Measurements from ENCODE around the gene FRMPD1.

The FRMPD1 gene

DNA sequence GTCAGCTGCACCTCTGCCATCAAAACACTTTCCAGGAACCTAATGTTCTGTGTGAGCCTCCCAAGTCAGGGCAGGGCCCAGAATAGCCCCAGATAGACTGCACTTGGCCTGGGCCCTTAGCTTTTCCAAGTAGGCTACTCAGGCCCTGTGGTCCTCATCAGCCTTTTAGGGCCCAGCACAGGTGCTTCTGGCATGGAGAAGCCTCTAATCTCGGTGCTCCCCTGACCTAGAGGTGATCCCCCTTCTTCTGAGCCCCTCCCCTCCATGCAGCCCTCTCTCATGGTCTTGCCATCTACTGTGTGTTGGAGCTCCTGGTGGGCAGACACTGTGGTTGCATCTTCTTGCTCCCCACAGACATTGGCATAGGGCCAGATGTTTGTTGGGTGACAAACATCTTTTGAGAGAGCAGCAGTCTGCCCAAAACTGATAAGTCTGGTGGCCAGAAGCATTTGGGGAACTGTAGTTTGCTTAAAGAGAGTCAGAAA, 28.1 kb downstream of the FRMPD1 start:
- DNase-seq (ENCODE audit: low spot score) = no peak

DNA sequence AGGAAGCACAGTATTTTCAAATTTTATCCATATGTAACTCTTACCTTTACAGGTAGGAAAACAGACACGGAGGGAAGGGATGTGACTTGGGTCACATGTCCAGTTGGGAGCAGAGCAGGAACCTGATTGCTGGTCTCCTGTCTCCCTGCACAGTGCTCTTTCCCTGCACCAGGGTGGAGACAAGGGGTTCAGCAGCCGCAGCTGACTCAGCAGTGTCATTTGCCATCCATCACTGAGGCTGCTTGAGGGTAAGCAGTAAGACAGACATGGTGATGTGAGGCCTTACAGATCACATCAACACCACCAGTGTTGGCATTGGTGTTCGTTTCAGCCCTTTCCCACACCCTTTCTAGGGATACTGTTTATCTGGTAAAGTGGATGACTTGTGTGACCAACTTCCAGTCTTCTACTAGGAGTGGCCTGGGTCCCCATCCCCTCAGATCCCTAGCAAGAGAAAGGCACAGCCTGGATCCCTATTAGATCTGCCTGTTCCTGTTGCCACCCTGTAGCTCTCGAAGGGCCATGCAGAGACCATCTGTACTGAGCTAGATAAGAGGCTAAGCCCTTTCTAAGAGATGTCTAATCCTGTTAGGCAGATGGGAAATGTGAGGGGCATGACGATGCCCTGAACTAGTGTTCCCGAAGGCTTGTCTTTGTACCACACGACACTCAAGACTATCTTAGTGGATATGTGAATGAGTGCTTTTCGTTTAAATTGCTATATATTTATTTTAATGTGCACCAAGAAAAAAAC, 29.1 kb downstream of the FRMPD1 start:
- no peak for DNase-seq (ENCODE audit: low spot score)

DNA sequence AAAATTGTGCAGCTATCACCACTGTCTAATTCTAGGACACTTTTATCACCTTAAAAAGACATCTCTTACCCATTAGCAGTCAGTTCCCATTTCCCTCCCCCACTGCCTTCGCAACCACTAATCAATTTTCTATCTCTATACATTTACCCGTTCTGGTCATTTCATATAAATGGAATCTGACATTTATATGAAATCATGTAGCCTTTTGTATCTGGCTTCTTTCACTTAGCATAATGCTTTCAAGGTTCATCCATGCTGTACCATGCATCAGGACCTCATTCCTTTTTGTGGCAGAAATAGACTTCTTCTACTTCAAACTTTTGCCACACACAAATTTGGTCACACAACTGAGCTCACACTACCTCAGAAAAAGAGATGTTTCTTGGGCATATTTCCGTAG, 32.2 kb downstream of the FRMPD1 start:
- no peak for DNase-seq (ENCODE audit: low spot score)

DNA sequence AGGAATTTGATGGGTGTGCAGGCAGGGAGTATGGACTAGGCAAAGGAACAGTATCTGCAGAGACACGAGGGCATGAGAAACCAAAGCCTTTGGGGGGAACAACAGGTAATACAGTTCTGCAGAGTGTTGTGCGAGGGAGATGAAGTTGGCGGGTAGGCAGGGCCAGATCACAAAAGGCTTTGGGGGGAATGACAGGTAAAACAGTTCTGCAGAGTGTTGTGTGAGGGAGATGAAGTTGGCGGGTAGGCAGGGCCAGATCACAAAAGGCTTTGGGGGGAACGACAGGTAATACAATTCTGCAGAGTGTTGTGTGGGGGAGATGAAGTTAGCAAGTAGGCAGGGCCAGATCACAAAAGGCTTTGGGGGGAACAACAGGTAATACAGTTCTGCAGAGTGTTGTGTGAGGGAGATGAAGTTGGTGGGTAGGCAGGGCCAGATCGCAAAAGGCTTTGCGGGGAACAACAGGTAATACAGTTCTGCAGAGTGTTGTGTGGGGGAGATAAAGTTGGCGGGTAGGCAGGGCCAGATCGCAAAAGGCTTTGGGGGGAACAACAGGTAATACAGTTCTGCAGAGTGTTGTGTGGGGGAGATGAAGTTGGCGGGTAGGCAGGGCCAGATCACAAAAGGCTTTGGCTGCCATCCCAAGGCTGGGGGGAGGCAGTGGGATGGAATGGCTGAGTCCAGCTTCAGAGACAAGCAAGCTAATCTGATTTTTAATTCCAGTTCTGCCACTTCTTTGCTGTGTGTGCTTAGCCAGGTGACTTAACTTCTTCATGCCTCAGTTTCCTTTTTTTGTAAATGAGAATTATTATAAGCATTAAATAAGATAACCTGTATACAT, 33.0 kb downstream of the FRMPD1 start:
- DNase-seq (ENCODE audit: low spot score) = no peak

DNA sequence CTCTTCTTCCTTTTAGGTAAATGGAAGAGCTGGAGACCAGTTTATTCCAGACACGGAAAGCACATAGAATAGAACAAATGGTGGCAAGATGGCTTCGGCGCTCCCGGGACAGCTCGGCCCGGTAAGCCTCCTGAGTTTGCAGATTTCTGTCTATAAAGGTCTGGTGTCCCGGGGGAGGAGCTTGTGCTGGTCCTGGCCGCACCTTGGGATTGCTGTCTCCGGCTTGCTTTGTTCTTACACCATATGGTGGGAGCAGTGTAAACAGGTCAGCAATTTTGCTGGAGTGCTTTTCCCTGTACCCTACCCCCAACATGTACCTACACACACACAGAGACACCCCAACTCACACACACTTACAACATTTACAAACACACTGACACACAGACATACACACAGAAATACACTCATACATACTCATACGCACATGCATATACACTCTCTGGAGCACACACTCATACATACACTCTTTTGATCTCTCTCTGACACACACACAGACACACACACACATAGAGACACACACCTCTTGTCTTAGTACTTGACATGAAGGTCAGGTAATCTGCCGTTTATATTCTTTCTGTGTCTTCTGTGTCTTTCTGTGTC, 42.0 kb downstream of the FRMPD1 start:
- DNase-seq (ENCODE audit: low spot score) = no peak

DNA sequence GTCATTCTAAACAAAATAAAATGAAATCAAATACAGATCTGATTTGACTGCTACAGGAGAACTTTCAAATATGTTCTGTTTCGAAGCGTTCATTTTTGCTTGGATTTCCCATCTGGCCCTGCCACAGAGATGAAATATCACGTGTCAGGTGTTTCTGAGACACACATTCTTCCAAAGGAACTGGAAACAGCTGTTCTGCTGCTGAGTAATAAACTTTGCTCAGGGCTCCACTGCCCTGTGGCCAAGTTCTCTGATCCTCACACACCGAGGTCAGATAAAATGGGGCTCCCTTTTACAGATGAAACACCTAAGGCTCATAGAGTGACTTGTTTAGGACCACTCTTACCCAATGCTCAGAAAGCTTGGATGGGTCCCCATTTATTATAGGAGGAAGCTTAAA, 42.5 kb downstream of the FRMPD1 start:
- DNase-seq (ENCODE audit: low spot score) = no peak

DNA sequence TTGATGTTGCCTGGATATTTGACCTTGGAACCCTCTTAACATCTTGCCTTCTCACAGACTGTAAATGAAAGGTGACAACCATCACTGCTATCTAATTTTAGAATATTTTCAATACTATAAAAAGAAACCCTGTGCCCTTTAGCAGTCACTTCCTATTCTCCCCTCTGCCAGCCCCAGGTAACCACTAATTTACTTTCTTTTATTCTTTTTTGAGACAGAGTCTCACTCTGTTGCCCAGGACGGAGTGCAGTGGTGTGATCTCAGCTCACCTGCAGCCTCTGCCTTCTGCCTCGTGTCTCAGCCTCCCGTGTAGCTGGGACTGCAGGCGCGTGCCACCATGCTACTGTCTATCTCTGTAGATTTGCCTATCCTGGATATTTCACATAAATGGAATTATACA, 43.6 kb downstream of the FRMPD1 start:
- no peak for DNase-seq (ENCODE audit: low spot score)

DNA sequence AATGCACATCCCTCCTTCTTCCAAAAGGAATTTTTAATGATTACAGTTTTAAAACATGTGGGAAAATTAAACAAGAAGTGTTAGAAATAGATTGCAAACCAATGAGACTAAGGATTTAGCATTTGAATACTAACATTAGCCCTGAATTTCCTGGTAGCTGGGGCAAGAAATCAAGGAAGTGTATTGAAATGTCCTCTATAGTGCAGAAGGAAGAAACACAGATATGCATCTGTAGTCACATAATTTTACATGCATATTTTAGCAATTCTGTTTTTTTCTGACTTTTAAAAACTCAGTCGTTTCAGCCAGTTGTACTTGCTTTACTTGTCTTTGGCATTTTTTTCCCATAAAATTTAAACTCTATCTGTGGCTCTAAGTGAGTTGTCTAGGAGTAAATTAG, 45.8 kb downstream of the FRMPD1 start:
- DNase-seq (ENCODE audit: low spot score) = no peak

- DNase-seq (ENCODE audit: low spot score) = no peak
These were observed 49.4 kb downstream of the FRMPD1 start for GRCh38 chr9:37700131-37700530.

GRCh38 chr9:37700900-37701299, 50.1 kb downstream of the FRMPD1 start:
- no peak for DNase-seq (ENCODE audit: low spot score)

GRCh38 chr9:37705787-37706186, 55.0 kb downstream of the FRMPD1 start:
- no peak for DNase-seq (ENCODE audit: low spot score)

GRCh38 chr9:37706290-37706689, 55.5 kb downstream of the FRMPD1 start:
- DNase-seq (ENCODE audit: low spot score) = no peak

DNA sequence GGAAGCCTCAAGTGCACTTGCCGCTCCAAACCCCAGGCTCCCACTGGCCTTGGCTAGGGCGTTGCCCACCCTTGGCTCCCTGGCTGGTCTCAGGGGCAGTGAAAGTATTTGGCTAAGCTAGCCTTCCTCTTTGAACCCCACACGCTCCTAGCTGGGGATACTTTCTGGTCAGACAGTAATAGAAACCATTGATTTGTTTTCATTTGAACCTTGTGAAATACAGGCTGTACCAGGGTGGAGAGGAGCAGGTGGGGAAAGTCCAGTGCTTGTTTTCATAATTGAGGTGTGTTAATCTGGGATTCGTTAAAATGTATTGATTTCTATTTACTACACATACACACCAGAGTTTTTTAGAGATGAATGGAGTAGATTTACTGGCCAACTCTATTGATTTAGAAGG, 57.0 kb downstream of the FRMPD1 start:
- no peak for DNase-seq (ENCODE audit: low spot score)

- DNase-seq (ENCODE audit: low spot score) = no peak
These were observed 59.3 kb downstream of the FRMPD1 start for GRCh38 chr9:37710046-37710445.

DNA sequence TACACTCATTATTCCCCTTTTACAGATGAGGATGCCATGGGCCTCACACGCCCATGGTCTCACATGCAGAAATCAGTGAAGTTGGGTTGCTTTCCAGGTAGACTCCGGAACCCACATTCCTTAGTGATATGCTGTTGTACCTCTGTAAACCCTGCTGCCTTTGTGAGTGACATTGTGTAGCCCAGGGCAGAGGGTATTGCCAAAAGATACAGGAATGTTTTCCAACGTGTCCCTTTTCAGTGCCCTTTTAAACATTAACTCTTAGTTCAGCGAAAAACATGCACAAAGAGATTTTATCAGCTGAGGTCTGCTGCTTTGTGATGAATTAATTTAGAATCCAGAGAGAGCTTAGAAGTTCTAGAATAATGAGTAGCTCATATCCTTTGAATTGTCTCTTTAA, 64.5 kb downstream of the FRMPD1 start:
- no peak for DNase-seq (ENCODE audit: low spot score)

DNA sequence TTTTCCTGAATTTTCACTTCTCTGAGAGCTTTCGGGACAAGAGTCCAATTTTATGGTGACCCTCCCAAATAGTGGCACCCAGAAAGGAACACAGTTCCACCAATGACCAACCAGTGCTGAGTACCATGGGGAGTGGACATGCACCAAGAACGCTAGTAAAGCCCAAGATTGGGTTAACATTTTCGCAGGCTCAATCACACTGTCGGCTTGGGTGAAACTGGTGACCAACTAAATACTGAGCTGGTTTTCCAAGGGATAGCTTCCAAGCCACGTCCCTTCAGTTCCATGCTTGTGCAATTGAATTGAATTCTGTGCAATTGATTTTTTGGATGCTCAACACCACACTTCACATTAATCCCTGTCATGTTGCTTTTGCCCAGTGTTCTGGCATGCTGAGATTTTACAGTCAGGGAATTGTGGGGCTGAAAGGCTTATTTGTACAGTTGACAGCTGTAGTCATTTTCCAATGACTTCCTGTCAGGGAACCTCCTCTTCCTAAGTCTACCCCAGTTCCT, 65.3 kb downstream of the FRMPD1 start:
- DNase-seq (ENCODE audit: low spot score) = no peak

DNA sequence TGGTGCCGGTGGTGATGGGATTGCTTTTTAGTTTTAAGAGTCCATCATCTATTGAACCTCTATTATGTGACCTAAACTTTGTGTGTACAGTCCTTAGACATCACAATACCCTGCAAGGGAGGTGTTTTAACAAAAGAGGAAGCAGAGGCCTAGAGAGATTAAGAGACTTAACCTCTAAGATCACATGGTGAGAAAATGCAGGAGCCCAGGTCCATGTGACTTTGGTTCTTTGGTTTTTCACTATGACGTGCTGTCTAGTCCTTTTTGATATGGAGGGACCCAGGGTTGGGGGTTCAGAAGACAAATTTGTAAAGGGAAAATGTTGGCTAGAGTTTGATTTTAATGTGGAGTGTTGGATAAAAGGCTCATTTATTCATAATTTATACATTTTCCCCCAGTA, 68.8 kb downstream of the FRMPD1 start:
- DNase-seq (ENCODE audit: low spot score) = no peak

DNA sequence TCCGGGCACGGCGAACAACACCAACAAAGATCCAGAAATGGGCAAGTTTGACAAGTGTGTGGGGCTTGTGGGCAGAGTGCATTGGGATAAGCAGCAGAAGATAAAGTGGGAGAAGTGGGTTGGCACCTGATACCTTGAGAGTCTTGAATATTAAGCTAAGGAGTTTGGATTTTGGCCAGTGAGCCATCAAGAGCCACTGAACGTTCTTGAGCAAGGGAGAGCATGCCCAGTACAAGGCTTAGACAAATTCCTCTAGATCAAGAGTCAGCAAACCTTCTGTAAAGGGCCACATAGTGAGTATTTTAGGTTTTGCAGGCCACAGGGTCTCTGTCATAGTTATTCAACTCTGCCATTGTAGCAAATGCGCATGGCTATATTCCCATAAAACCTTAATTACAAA, 76.3 kb downstream of the FRMPD1 start:
- DNase-seq (ENCODE audit: low spot score) = no peak

DNA sequence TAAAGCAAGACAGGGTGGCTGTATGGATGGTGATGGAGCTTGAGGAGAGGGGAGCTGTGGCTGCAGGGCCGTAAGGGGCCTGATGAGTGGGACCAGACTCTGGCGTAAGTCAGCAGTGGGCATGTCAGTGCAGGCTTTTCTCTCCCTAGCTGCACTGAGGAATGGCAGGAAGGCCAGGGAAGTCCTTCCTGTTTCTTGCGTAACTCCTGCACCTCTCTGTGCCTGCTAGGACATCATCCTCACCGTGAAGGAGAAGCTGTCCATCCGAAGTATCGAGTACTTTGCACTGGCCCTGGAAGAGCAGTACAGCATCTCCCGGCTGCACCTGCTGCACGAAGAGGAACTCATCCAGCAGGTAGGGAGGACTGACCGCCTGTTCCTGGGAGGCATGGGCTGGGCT, 78.7 kb downstream of the FRMPD1 start:
- DNase-seq (ENCODE audit: low spot score) = no peak

DNA sequence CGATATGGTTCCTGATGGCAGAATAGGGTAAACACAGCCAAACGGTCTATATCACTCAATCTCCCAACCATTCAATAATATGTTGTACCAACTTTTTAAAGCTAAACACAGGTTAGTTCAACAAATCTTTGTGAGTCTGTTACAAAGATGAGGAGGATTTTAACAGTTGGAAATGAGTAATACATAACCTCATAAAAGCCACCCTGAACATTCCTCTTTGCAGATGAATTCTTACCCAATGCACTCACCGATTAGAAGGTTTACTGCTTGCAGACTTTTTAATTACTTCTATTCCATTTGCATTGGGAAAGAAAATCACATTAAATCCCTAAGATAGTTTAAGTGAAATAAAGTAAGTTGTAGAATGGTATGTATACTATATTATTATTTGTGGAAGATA, 79.5 kb downstream of the FRMPD1 start:
- DNase-seq (ENCODE audit: low spot score) = no peak

- no peak for DNase-seq (ENCODE audit: low spot score)
These were observed 80.1 kb downstream of the FRMPD1 start for GRCh38 chr9:37730839-37731238.

GRCh38 chr9:37732086-37732741, 81.5 kb downstream of the FRMPD1 start:
- DNase-seq (ENCODE audit: low spot score) = no peak
